Measurements from ENCODE around the gene WASF2.

WASF2 gene

DNA sequence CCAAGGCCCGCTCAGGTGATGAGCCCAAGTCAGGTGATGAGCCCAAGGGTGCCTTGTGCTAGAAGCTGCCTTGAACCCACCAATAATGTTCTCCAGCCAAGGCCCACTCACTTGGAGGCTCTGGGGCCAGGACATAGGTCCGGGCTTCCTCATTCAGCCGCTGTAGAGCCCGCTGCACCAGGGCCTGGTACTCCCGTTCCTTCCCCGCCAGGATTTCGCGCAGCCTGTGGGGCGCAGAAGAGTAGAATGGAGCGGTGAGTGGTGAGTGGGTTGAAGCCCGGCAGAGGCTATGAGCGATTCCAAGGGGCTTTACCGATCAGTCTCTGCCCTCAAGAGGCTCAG, 133.7 kb downstream of the WASF2 start:
- TF ChIP-seq POLR2A (IDR thresholded peaks at IDR 0.05; ENCODE audit: extremely low read depth, insufficient read length) (no peak), MYC (IDR thresholded peaks at IDR 0.05; ENCODE audit: low read depth, low read length) (no peak)
- TF ChIP-seq, protein P1, sequence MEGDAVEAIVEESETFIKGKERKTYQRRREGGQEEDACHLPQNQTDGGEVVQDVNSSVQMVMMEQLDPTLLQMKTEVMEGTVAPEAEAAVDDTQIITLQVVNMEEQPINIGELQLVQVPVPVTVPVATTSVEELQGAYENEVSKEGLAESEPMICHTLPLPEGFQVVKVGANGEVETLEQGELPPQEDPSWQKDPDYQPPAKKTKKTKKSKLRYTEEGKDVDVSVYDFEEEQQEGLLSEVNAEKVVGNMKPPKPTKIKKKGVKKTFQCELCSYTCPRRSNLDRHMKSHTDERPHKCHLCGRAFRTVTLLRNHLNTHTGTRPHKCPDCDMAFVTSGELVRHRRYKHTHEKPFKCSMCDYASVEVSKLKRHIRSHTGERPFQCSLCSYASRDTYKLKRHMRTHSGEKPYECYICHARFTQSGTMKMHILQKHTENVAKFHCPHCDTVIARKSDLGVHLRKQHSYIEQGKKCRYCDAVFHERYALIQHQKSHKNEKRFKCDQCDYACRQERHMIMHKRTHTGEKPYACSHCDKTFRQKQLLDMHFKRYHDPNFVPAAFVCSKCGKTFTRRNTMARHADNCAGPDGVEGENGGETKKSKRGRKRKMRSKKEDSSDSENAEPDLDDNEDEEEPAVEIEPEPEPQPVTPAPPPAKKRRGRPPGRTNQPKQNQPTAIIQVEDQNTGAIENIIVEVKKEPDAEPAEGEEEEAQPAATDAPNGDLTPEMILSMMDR (IDR thresholded peaks at IDR 0.05; ENCODE audit: low read depth, low read length) = no peak
- TF ChIP-seq, protein P2, sequence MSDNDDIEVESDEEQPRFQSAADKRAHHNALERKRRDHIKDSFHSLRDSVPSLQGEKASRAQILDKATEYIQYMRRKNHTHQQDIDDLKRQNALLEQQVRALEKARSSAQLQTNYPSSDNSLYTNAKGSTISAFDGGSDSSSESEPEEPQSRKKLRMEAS (IDR thresholded peaks at IDR 0.05; ENCODE audit: low read depth, low read length) = no peak
- H3K4me3 ChIP-seq (ENCODE audit: low read depth, low read length) = no peak overlapping the region
- DNase-seq (ENCODE audit: low read depth) = no peak

DNA sequence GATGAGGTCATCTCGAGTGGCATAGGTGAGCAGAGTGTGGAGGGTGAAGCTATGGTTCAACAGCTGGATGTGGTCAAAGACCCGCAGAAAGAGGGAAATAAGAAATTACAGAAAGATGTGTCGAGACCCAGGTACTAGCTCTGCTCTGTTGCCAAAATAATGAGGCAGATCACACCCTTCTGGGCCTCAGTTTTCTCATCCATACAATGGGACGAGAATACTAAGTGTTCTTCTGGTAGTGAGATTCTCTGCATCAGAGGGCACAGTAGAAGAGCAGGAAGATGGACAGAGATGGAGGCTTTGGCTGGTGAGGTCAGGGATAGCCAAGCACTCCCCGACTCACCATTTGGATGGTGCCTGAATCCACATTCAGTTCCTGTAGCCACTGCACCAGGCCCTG, 134.3 kb downstream of the WASF2 start:
- no peak overlapping the region for H3K4me3 ChIP-seq (ENCODE audit: low read depth, low read length)
- TF ChIP-seq, protein P2 (IDR thresholded peaks at IDR 0.05; ENCODE audit: low read depth, low read length) = no peak
- TF ChIP-seq MYC (IDR thresholded peaks at IDR 0.05; ENCODE audit: low read depth, low read length) (no peak), POLR2A (IDR thresholded peaks at IDR 0.05; ENCODE audit: extremely low read depth, insufficient read length) (no peak)
- TF ChIP-seq, protein P1 (IDR thresholded peaks at IDR 0.05; ENCODE audit: low read depth, low read length) = no peak
- no peak for DNase-seq (ENCODE audit: low read depth)
